ENCODE data around the gene FXYD1.

Gene FXYD1

GRCh38 chr19:35160629-35161433 lies 22.2 kb downstream of the FXYD1 start:
- in situ Hi-C loops (cut with MboI; ENCODE audit: low sequenced_read_pairs), result no loop called here

- in situ Hi-C loops (cut with MboI; ENCODE audit: low sequenced_read_pairs), result no loop called here
Measured at GRCh38 chr19:35161434-35161743, 22.8 kb downstream of the FXYD1 start.

DNA sequence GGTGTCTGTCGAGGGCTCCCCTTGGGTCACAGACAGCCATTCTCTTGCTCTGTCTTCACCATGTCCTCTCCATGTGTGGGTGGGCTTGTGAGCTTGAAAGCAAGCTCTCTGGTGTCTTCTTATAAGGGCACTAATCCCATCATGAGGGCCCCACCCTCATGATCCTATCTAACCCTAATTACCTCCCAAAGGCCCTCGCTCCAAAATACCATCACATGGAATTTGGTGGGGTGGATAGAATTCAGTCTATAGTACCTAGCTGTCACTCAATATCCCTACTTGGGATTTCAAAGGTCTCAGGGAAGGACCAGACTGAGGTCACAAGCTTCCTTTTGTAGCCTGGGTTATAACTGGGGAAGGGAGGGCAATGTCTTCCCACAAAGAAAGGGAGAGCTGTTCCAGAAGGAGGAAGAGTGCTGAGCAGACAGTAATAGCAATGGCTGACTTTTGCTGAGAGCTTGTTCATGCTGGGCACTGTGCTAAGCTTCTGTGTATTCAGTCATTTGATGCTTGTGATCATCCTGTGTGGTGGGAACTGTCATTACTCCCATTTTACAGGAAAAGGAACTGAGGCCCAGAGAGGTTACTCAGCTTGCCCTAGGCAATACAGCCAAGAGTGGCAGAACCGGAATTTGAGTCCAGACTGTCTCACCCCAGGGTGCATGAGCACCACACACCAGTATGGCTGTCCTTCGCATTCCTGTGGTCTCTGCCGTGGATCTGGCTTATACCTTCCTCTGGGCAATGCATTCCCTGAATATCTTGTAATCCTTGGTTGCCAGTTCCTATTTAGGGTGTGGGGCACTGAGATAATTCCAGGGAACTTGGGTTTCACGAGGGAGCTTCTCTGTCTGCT lies 24.1 kb downstream of the FXYD1 start:
- in situ Hi-C loops (cut with MboI; ENCODE audit: low sequenced_read_pairs), result no loop called here

DNA sequence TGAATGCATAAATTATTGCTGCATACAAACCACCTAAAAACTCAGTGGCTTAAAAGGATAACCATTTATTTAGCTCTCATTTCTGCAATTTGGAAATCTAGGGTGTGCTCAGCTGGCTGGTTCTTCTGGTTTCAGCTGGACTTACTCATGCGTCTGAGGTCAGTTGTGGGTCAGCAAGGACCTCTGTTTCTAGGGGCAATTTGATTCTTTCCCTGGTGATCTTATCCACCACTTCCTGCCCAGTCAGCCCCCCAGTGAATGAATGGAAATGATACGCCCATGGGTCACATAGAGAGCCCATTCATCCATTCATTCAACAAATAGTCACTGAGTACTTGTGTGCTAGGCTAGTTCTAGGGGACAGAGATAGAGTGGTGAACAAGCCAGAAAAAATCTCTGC lies 25.8 kb downstream of the FXYD1 start:
- in situ Hi-C loops (cut with MboI; ENCODE audit: low sequenced_read_pairs), result no loop called here

- in situ Hi-C loops (cut with MboI; ENCODE audit: low sequenced_read_pairs), result no loop called here
Measured at GRCh38 chr19:35165200-35166058, 26.8 kb downstream of the FXYD1 start.

DNA sequence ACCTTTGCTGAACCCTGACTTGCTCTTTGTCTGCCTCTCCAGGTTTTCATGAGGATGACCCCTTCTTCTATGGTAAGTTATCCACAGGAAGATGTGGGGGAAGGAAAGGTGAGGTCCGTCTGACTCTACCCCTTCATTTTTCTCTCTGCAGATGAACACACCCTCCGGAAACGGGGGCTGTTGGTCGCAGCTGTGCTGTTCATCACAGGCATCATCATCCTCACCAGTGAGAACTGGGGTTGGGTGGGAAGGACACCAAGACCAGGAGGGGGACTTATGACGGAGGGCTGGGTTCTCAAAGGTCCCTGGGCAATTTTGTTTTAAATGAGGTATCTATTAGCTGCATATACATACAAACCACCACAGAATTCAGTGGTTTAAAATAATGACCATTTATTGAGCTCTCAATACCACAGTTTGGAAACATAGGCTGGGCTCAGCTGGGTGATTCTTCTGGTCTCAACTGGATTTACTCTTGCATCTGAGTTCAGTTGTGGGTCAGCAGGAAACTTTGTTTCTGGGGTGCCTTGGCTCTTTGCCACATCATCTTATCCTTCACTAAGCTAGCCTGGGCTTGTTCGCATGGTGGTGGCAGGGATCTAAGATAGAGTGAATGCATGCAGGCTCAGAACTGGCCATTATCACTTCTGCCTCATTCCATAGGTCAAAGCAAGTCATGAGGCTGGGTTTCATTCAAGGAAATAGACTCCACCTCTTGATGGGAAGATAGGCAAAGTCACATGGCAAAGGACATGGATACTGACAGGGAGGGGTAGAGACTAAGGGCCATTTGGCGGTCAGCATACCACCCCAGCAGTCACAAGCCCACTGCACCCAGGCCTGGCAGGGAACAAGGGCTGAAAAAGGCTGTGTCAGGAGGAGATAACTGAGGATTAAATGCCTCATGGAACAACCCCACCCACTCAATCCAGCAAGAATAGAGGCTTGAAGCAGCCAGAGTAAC lies 27.8 kb downstream of the FXYD1 start:
- in situ Hi-C loops (cut with MboI; ENCODE audit: low sequenced_read_pairs), result no loop called here

GRCh38 chr19:35167251-35168119 lies 28.9 kb downstream of the FXYD1 start:
- in situ Hi-C loops (cut with MboI; ENCODE audit: low sequenced_read_pairs), result no loop called here

GRCh38 chr19:35168196-35168595 lies 29.6 kb downstream of the FXYD1 start:
- in situ Hi-C loops (cut with MboI; ENCODE audit: low sequenced_read_pairs), result no loop called here

DNA sequence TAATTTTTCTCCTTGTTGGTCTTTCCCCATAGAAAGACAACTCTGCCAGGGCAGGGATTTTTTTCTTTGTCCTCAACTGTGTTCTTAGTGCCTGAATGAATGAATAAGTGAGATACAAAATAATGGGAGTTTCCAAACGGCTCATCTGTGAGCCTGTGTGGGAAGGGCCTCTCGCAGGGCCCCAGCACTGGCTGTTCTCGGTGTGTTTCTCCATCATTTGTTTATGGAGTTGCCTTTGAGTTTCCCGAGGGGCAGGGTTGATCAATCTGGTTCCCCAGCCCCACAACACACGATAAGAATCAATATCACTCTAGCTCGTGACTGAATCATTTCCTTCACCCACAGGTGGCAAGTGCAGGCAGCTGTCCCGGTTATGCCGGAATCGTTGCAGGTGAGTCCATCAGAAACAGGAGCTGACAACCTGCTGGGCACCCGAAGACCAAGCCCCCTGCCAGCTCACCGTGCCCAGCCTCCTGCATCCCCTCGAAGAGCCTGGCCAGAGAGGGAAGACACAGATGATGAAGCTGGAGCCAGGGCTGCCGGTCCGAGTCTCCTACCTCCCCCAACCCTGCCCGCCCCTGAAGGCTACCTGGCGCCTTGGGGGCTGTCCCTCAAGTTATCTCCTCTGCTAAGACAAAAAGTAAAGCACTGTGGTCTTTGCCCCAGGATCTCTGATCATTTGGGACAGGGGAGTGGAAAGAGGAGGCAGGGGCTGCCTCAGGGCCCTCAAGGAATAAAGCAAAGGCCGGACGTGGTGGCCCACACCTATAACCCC lies 30.8 kb downstream of the FXYD1 start:
- in situ Hi-C loops (cut with MboI; ENCODE audit: low sequenced_read_pairs), result no loop called here

GRCh38 chr19:35170359-35171061 lies 31.9 kb downstream of the FXYD1 start:
- in situ Hi-C loops (cut with MboI; ENCODE audit: low sequenced_read_pairs), result no loop called here

GRCh38 chr19:35171730-35172129 lies 33.1 kb downstream of the FXYD1 start:
- in situ Hi-C loops (cut with MboI; ENCODE audit: low sequenced_read_pairs), result no loop called here

GRCh38 chr19:35174226-35174625 lies 35.6 kb downstream of the FXYD1 start:
- in situ Hi-C loops (cut with MboI; ENCODE audit: low sequenced_read_pairs), result no loop called here

- in situ Hi-C loops (cut with MboI; ENCODE audit: low sequenced_read_pairs), result no loop called here
Measured at GRCh38 chr19:35176181-35176570, 37.6 kb downstream of the FXYD1 start.

DNA sequence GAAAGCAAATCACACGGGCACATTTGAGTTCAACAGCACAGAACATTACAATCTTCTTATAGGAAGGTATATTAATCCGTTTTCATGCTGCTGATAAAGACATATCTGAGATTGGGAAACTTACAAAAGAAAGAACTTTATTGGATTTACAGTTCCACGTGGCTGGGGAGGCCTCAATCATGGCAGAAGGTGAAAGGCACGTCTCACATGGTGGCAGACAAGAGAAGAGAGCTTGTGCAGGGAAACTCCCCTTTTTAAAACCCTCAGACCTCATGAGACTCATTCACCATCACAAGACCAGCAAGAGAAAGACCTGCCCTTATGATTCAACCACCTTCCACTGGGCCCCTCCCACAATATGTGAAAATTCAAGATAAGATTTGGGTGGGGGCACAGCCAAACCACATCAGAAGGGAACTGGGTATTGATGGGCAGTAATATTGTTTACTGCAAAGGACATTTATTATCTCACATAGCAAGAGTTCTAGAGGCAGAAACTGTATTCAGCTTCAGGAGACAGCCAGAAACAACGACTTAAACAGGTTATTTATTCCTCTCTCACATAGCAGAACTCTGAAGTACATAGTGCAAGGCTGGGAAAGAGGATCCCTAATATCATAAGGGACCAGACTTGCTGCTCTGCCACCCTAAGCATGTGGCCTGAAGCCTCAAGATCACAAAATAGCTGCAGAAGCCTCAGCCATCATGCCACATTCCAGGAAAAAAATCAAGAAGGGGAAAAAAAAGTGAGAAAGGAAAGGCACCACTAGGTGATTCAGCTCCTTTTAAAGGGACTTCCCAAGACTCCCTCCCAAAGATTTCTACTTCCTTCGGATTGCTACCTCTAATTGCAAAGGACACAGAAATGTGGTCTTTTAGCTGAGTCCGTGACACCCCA lies 39.0 kb downstream of the FXYD1 start:
- in situ Hi-C loops (cut with MboI; ENCODE audit: low sequenced_read_pairs), result no loop called here

DNA sequence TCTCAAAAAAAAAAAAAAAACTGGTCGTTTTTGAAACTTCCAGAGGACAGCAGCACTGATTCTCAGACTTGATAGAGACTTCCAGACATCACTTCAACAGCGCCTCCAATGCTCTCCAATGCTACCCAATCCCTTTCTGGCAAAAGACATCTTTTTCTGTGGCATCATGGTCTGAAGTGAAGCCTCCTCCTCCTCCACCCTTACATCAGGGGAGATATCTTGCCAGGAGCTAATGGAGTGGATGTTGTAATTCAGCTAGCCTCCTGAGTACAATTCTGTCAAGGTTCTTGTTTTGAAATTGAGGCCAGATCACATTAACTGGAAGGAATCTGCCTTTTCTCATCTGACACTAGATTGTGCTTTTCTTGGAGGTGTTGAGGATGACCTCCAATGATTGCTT lies 40.1 kb downstream of the FXYD1 start:
- in situ Hi-C loops (cut with MboI; ENCODE audit: low sequenced_read_pairs), result no loop called here

DNA sequence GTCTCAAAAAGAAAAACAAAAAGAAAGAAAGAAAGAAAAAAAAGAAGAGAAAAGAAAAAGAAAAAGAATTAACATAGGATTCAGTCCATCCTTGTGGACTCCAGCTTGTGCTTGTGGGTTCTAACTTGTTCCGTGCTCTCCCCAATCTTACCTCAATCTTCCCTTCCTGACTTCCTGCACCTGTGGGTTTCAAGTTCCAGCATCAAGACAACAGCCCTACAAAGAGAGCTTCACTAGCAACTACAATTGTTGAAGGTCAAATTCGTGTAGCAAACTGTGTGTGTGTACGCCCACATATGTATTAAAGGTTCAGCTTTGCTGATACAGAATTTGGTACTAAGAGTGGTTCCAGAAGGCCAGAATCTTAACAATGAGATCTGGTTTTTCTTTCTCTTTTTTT lies 41.2 kb downstream of the FXYD1 start:
- in situ Hi-C loops (cut with MboI; ENCODE audit: low sequenced_read_pairs), result no loop called here

GRCh38 chr19:35181387-35181786 lies 42.8 kb downstream of the FXYD1 start:
- in situ Hi-C loops (cut with MboI; ENCODE audit: low sequenced_read_pairs), result no loop called here

Data from HL-60/S4 treated with phorbol 12-myristate 13-acetate at 8.2 ng/mL for 4 days and 3 days (cell line).